ENCODE results near the gene PDIA5. TPM values are rescaled to one million over a fixed set of nuclear protein-coding genes. Genes with fewer than 3 reads are reported as not detected.

PDIA5 gene
- total RNA-seq, 2 experiments from 2014 or later = 8.1 to 11.7 TPM

GRCh38 chr3:123161167-123161566 lies 94.3 kb downstream of the PDIA5 start:
- no peaks in the 10 kb centered on the region for H3K79me2 ChIP-seq (ENCODE audit: insufficient read depth, low read depth, low read length)
- H3K27ac ChIP-seq (ENCODE audit: low read depth, low read length, poor library complexity, severe bottlenecking) = no peak overlapping the region
- H2AFZ ChIP-seq (ENCODE audit: low read length) = no peak overlapping the region
- ChIA-PET CTCF (ENCODE audit: unreplicated experiment) (interaction anchor here (0.5 to 0.6 kb wide), 2 partner anchors 135 to 1902 kb away, joined by 3 read pairs; no protein-coding TSS in a partner anchor), POLR2A (no interaction called here)
- H3K9me3 ChIP-seq (ENCODE audit: low read length) = no peaks in the 10 kb centered on the region
- H3K4me2 ChIP-seq (ENCODE audit: low read length) = no peak overlapping the region
- BruUV-seq (replicated peaks) = no TSS peak
- H4K20me1 ChIP-seq (ENCODE audit: insufficient read depth, low read length) = no peaks in the 10 kb centered on the region
- H3K36me3 ChIP-seq (ENCODE audit: insufficient read depth, low read length) = peaks cover 13% of the 10 kb centered on the region
- no peaks in the 10 kb centered on the region for H3K4me1 ChIP-seq (ENCODE audit: insufficient read depth, low read length, poor library complexity, severe bottlenecking)
- H3K9me2 ChIP-seq (ENCODE audit: insufficient read depth, low read length) = no peaks in the 10 kb centered on the region
- DNase-seq (ENCODE audit: low spot score) = no peak
- intact Hi-C loops (cut with micrococcal nuclease; ENCODE audit: unreplicated experiment) = no loop called here
- TF ChIP-seq EZH2phosphoT487 (IDR thresholded peaks at IDR 0.05; ENCODE audit: borderline replicate concordance, low read depth, low read length) = no peak
- TF ChIP-seq CTCF (conservative IDR thresholded peaks at IDR 0.05; ENCODE audit: low read length) = 0 out of 2 replicates have a peak, but pooled peaks have one; percentile 21
- no peak overlapping the region for H3K4me3 ChIP-seq (ENCODE audit: low read depth, low read length, poor library complexity, severe bottlenecking)

GRCh38 chr3:123163141-123163540 lies 96.3 kb downstream of the PDIA5 start:
- POLR2A ChIA-PET = interaction anchor here (2.0 kb wide), 1 partner anchor 10 kb away, joined by 5 read pairs; no protein-coding TSS in a partner anchor
- no TSS peak for BruUV-seq (replicated peaks)

More at GRCh38 chr3:123163141-123163540, 96.3 kb downstream of the PDIA5 start:
- Histone ChIP-seq H3K36me3 (ENCODE audit: insufficient read depth, low read length) (peaks cover 13% of the 10 kb centered on the region), H3K9me2 (ENCODE audit: insufficient read depth, low read length) (no peaks in the 10 kb centered on the region), H2AFZ (ENCODE audit: low read length) (no peak overlapping the region), H3K79me2 (ENCODE audit: insufficient read depth, low read depth, low read length) (no peaks in the 10 kb centered on the region), H3K4me3 (ENCODE audit: low read depth, low read length, poor library complexity, severe bottlenecking) (no peak overlapping the region), H4K20me1 (ENCODE audit: insufficient read depth, low read length) (no peaks in the 10 kb centered on the region), H3K9me3 (ENCODE audit: low read length) (no peaks in the 10 kb centered on the region), H3K4me2 (ENCODE audit: low read length) (no peak overlapping the region), H3K27ac (ENCODE audit: low read depth, low read length, poor library complexity, severe bottlenecking) (no peak overlapping the region), H3K4me1 (ENCODE audit: insufficient read depth, low read length, poor library complexity, severe bottlenecking) (no peaks in the 10 kb centered on the region)
- DNase-seq (ENCODE audit: low spot score) = no peak
- intact Hi-C loops (cut with micrococcal nuclease; ENCODE audit: unreplicated experiment) = no loop called here
- CTCF ChIA-PET (ENCODE audit: unreplicated experiment) = no interaction called here
- TF ChIP-seq CTCF (conservative IDR thresholded peaks at IDR 0.05; ENCODE audit: low read length) (no peak), EZH2phosphoT487 (IDR thresholded peaks at IDR 0.05; ENCODE audit: borderline replicate concordance, low read depth, low read length) (no peak)
